Adipocyte (in vitro differentiated cells): ENCODE results near the gene LCN2.

Experiments
- DNase-seq: peaks from one replicate; pipeline ENCODE4 v3.0.0-alpha.2; 2015; ENCODE audit warnings: low read depth
- H3K27me3 ChIP-seq: replicated peaks from 2 replicates; pipeline ENCODE4 v1.7.0; 2013; ENCODE audit warnings: mild to moderate bottlenecking, low read length, moderate library complexity; ENCODE audit not compliant: control insufficient read depth, insufficient read depth
- H3K36me3 ChIP-seq: 2 replicates; pipeline ENCODE4 v1.7.0; 2013; ENCODE audit warnings: low read length, mild to moderate bottlenecking, moderate library complexity; ENCODE audit not compliant: control insufficient read depth, insufficient read depth, severe bottlenecking
- H3K4me1 ChIP-seq: 2 replicates; pipeline ENCODE4 v1.7.0; 2013; ENCODE audit warnings: mild to moderate bottlenecking, low read length, moderate library complexity; ENCODE audit not compliant: control insufficient read depth, insufficient read depth
- H3K4me3 ChIP-seq: 2 replicates; pipeline ENCODE4 v1.7.0; 2013; ENCODE audit warnings: mild to moderate bottlenecking, low read length, moderate library complexity
- H3K9ac ChIP-seq: 2 replicates; pipeline ENCODE4 v1.7.0; 2013; ENCODE audit warnings: mild to moderate bottlenecking, low read length, moderate library complexity
- H3K9me3 ChIP-seq: 2 replicates; pipeline ENCODE4 v1.7.0; 2013; ENCODE audit warnings: mild to moderate bottlenecking, low read length, moderate library complexity; ENCODE audit not compliant: control insufficient read depth

The LCN2 gene

GRCh38 chr9:128201441-128202369 is 52.5 kb downstream of the LCN2 start:
- DNase-seq = no peak
- Histone ChIP-seq H3K9me3 (no peaks in the 10 kb centered on the region), H3K36me3 (no peaks in the 10 kb centered on the region), H3K9ac (no peak overlapping the region), H3K4me3 (no peak overlapping the region), H3K4me1 (peaks cover 5% of the 10 kb centered on the region), H3K27me3 (no peaks in the 10 kb centered on the region)

GRCh38 chr9:128202648-128203023 is 53.4 kb downstream of the LCN2 start:
- no peak overlapping the region for H3K9ac ChIP-seq
- H3K36me3 ChIP-seq = no peaks in the 10 kb centered on the region
- no peak overlapping the region for H3K4me3 ChIP-seq
- no peaks in the 10 kb centered on the region for H3K27me3 ChIP-seq
- no peak for DNase-seq
- peaks cover 8% of the 10 kb centered on the region for H3K4me1 ChIP-seq
- H3K9me3 ChIP-seq = no peaks in the 10 kb centered on the region
